GM12892 (cell line): ENCODE results near the gene CSH2.
"Not testable (repeated sequence)": the region's sequence is repeated elsewhere in the genome, so short reads cannot be mapped to it uniquely, and the experiment has no call there.

Experiments used
- POLR2A ChIP-seq: IDR thresholded peaks from 2 replicates; pipeline ENCODE4 v1.6.1; 2011; ENCODE audit warnings: low read depth, low read length, control low read depth
- POLR2AphosphoS5 ChIP-seq: IDR thresholded peaks from 2 replicates; pipeline ENCODE4 v1.6.1; 2011; ENCODE audit warnings: low read depth, low read length, control low read depth
- TAF1 ChIP-seq: IDR thresholded peaks from 2 replicates; pipeline ENCODE4 v1.6.1; 2011; ENCODE audit warnings: low read depth, mild to moderate bottlenecking, control low read depth, low read length, borderline replicate concordance

GRCh38 chr17:63903787-63904201, 30.3 kb upstream of the CSH2 start:
- not testable (repeated sequence) for TF ChIP-seq POLR2A, POLR2AphosphoS5, TAF1
